Measurements from ENCODE around the gene HMHB1.

HMHB1 gene

DNA sequence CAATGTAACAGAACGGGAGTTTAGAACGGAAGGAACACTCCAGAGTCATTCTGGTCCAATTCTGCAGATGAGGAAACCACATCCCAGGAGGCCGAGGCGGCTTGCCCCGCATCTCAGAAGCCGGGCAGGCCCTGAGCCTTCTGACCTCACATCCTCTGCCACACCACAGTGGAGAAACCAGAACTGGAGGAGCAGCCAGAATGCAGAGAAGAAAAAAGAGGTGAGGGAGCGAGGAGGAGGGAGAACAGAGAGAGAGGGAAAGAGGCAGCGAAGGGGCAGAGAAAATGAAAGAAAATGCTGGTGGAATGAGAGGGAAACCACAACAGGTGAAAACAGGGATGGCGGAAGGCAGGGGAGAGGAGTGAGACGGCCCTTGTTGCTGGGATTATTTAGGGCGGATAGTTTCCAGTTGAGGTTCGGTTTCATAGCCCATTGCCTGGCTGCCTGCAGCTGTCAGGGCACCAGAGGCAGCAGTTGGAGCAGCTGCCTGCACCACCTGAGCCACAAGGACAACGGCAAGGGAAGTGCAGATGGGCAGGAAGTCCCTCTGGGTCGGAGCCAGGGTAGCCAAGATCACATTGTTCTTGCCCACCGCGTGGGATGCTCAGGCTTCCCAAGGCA, at the start of gene HMHB1:
HMHB1 (plus strand) TSS at position 77 of the 621 bp plus-strand sequence.
- DNase-seq (ENCODE audit: low spot score) = no peak
- TF ChIP-seq, protein P1, sequence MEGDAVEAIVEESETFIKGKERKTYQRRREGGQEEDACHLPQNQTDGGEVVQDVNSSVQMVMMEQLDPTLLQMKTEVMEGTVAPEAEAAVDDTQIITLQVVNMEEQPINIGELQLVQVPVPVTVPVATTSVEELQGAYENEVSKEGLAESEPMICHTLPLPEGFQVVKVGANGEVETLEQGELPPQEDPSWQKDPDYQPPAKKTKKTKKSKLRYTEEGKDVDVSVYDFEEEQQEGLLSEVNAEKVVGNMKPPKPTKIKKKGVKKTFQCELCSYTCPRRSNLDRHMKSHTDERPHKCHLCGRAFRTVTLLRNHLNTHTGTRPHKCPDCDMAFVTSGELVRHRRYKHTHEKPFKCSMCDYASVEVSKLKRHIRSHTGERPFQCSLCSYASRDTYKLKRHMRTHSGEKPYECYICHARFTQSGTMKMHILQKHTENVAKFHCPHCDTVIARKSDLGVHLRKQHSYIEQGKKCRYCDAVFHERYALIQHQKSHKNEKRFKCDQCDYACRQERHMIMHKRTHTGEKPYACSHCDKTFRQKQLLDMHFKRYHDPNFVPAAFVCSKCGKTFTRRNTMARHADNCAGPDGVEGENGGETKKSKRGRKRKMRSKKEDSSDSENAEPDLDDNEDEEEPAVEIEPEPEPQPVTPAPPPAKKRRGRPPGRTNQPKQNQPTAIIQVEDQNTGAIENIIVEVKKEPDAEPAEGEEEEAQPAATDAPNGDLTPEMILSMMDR (IDR thresholded peaks at IDR 0.05; ENCODE audit: extremely low read depth, missing control alignments) = no peak

DNA sequence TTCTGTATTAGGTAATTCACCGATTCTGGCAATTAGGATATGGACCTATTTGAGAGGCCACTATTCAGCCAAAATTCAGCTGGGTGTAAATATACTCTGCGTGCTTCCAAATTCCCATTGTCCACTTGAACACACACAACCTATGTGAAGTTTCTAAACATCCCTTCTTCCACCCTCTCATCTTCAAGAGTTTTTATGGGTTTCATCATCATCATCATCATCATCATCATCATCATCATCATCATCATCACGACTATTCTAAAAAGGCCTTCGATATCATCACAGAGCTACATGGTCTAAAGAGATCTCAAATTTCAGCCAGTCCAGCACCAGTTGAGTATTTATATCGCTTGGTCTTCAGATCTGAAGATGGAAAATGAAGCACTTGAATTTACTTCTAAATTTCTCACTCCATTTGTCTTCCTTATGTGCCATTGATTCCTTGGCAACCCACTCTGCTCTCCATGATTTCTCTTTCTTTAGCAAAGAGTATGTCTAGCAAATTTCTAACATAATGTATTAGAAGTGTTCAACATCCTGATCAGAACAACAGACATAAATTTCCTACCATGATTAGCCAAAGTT, 49.2 kb upstream of the HMHB1 start:
- DNase-seq (ENCODE audit: low spot score) = no peak

DNA sequence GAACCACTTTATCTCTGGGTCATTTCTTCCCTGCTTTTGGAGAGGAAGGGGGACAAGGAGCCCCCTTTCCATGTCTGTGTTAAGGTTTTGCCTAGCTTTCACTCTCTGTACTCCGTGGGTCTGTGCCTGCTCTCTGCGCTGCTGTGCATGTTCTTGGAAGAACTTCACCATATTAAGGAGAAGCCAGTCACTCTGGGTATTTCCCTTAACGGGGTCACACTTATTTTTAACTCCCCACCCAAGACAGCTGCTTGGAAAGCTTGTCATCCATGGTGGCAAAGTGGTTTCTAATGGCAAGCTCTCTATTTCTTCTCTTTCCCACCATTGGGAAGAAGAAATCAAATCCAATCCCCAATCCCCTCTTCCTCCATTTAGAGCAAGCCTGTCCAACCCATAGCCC, 44.8 kb upstream of the HMHB1 start:
- no peak for DNase-seq (ENCODE audit: low spot score)
- TF ChIP-seq, protein P1 (IDR thresholded peaks at IDR 0.05; ENCODE audit: extremely low read depth, missing control alignments) = no peak

More for the DNA sequence above, 49.2 kb upstream of the HMHB1 start:
- TF ChIP-seq, protein P1 (IDR thresholded peaks at IDR 0.05; ENCODE audit: extremely low read depth, missing control alignments) = no peak

DNA sequence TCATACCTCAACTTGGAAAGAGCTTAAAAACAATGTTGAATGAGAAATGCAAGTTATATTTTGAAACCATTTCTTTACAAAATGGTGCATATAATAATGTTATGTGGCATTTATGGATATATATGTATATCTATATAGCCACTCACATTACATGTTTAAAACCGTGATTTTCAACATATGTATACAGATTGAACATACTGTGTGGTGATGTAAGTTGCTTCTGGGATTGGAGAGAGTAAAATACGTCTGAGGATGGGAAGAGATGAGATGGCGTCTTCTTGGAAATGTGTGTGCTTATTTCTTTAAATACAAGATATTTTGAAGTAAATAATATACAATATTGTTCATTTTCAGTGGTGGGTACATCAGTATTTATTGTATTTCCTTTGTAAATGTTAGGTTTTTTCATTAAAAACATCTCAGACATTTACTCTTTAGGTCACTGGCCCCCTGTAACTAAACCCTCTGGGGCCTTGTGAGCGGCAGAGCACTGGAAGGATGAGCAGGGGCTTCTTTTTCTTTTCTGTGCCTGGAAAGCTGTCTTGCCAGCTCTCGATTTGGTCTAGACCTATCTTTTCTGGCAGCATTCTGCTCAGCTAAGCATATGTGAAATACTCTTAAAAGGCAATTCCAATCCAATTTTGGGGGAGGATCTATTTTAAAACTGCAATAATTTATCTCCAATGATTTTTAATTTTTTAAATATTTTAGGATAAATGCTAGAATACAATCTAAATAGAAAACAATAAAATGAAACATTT, 42.8 kb upstream of the HMHB1 start:
- TF ChIP-seq, protein P1 (IDR thresholded peaks at IDR 0.05; ENCODE audit: extremely low read depth, missing control alignments) = no peak
- DNase-seq (ENCODE audit: low spot score) = no peak

DNA sequence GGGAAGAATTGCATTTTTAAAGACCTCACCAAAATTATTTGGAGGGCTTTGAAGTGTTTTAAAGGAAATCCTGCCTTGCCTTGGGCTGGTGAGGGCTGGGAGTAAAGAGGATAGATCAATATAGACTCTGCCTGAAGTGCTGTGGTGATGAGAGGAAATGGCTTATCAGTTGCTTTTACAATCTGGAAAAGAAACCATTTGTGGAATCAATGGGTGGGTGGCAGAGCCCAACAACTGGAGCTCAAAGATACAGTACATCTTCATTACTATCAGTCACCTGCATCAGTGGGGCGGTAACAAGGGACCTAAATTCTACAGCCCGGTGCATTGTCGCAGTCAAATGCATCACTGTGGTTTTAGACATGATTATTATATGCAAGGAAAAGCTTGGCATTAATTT, 41.5 kb upstream of the HMHB1 start:
- no peak for DNase-seq (ENCODE audit: low spot score)
- TF ChIP-seq, protein P1 (IDR thresholded peaks at IDR 0.05; ENCODE audit: extremely low read depth, missing control alignments) = no peak

DNA sequence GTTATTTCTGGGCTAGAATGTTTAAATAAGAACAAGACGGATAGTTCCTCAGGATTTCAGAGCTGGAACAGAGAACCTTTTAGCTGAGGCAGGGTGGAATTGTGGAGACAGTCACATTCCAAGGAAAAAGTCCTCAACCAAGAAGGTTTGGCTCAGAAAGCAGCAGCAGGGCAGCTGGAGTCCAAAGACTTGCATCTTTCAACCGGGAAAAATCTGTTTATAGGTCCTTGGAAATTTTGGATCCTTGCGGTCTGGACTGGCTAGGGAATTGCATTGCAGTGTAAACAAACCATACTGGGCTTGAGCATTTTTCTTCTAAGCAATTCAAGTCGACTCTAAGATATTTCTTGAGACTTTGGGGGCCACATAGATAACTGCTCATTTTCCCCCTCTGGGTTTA, 40.8 kb upstream of the HMHB1 start:
- no peak for DNase-seq (ENCODE audit: low spot score)
- TF ChIP-seq, protein P1 (IDR thresholded peaks at IDR 0.05; ENCODE audit: extremely low read depth, missing control alignments) = no peak

DNA sequence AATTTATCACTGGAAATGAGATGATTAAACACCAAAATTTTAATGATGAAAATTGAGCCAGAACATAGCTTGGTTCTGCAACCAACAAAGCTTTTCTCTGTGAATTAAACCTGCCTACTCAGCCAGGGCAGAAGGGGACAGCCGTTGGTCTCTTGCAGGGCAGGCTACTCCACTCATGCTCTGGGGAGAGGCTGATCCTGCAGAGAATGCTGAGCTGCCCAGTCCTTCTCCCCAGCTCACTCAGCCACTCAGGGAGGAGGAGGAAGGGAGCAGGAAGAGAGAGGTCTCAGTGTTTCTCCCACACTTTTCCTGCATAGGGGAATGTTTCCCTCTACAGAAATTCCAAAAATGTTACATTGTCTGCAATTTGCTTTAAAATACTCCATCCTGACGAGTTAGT, 40.4 kb upstream of the HMHB1 start:
- no peak for DNase-seq (ENCODE audit: low spot score)
- TF ChIP-seq, protein P1 (IDR thresholded peaks at IDR 0.05; ENCODE audit: extremely low read depth, missing control alignments) = no peak

All from GM20000 (cell line).